WTC11 (cell line): Measurements from ENCODE around the gene STRN3.

Source experiments
- ZNF423 ChIP-seq: fragments of 250-450 bp; sonication (Bioruptor Pico); IDR thresholded peaks from 2 replicates; pipeline ENCODE4 v2.1.2; 2022; ENCODE audit warnings: mild to moderate bottlenecking, moderate library complexity
- TF ChIP-seq, protein P1 (sequence below): fragments of 200-600 bp; IDR thresholded peaks from 2 replicates; pipeline ENCODE4 v1.8.0; 2022; ENCODE audit warnings: antibody characterized with exemption

DNA sequence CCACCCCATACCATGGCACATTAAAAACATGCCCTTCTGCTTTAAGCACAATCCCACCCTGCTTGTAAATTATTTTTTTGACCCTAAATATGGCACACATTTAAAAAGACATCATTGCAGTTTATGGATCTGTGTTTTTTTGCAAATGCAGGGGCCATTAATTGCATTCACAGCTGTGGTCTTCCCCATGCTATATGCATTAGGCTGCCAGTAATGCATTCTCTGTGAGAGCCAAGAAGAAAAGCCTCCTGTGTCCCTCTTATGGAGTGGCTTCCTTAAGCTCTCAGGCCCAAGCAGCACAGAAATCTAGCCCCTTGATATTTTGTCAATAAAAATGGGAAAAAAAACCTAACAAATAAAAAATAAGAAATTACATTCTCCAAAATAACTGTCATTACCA, 172.2 kb downstream of the STRN3 start:
- TF ChIP-seq, protein P1, sequence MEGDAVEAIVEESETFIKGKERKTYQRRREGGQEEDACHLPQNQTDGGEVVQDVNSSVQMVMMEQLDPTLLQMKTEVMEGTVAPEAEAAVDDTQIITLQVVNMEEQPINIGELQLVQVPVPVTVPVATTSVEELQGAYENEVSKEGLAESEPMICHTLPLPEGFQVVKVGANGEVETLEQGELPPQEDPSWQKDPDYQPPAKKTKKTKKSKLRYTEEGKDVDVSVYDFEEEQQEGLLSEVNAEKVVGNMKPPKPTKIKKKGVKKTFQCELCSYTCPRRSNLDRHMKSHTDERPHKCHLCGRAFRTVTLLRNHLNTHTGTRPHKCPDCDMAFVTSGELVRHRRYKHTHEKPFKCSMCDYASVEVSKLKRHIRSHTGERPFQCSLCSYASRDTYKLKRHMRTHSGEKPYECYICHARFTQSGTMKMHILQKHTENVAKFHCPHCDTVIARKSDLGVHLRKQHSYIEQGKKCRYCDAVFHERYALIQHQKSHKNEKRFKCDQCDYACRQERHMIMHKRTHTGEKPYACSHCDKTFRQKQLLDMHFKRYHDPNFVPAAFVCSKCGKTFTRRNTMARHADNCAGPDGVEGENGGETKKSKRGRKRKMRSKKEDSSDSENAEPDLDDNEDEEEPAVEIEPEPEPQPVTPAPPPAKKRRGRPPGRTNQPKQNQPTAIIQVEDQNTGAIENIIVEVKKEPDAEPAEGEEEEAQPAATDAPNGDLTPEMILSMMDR, result no peak
- TF ChIP-seq ZNF423 (CRISPR knock-in tag), result no peak
